CD4-positive, alpha-beta T cell treated with Interleukin-6 at 100 ng/mL for 8 hours (primary cell): Measurements from ENCODE around the gene PEX3.
"Not testable (repeated sequence)": the region's sequence is repeated elsewhere in the genome, so short reads cannot be mapped to it uniquely, and the experiment has no call there.

Experiments
- DNase-seq: peaks from one replicate; pipeline ENCODE4 v3.0.0-alpha.2; 2020; ENCODE audit warnings: mixed read lengths, low spot score

PEX3 gene

GRCh38 chr6:143449082-143449713 lies 1.4 kb upstream of the PEX3 start:
- no peak for DNase-seq

GRCh38 chr6:143449714-143450452 lies 722 bp upstream of the PEX3 start:
- DNase-seq = peak; percentile 16

- DNase-seq = no peak
Measured at GRCh38 chr6:143451531-143451930, 926 bp downstream of the PEX3 start.

GRCh38 chr6:143457563-143458359 lies 7.2 kb downstream of the PEX3 start:
- no peak for DNase-seq

- DNase-seq = no peak
Measured at GRCh38 chr6:143465546-143465945, 14.9 kb downstream of the PEX3 start.

- no peak for DNase-seq
Measured at GRCh38 chr6:143468026-143468425, 17.4 kb downstream of the PEX3 start.

- not testable (repeated sequence) for DNase-seq
Measured at GRCh38 chr6:143468823-143469222, 18.2 kb downstream of the PEX3 start.

GRCh38 chr6:143471822-143472221 lies 21.2 kb downstream of the PEX3 start:
- DNase-seq = no peak

- no peak for DNase-seq
Measured at GRCh38 chr6:143476545-143476944, 25.9 kb downstream of the PEX3 start.

GRCh38 chr6:143478479-143479062 lies 28.0 kb downstream of the PEX3 start:
- no peak for DNase-seq

- DNase-seq = no peak
Measured at GRCh38 chr6:143482593-143482992, 32.0 kb downstream of the PEX3 start.

- DNase-seq = no peak
Measured at GRCh38 chr6:143485967-143486366, 35.4 kb downstream of the PEX3 start.

GRCh38 chr6:143486752-143487151 lies 36.1 kb downstream of the PEX3 start:
- DNase-seq = no peak

GRCh38 chr6:143490244-143490643 lies 39.6 kb downstream of the PEX3 start:
- no peak for DNase-seq

GRCh38 chr6:143490775-143491174 lies 40.2 kb downstream of the PEX3 start:
- no peak for DNase-seq

GRCh38 chr6:143496974-143497373 lies 46.4 kb downstream of the PEX3 start:
- no peak for DNase-seq

- peak; percentile 39 for DNase-seq
Measured at GRCh38 chr6:143498428-143498827, 47.8 kb downstream of the PEX3 start.

GRCh38 chr6:143501851-143502250 lies 51.2 kb downstream of the PEX3 start:
- DNase-seq = no peak

GRCh38 chr6:143504369-143504768 lies 53.8 kb downstream of the PEX3 start:
- DNase-seq = no peak

GRCh38 chr6:143505111-143505510 lies 54.5 kb downstream of the PEX3 start:
- no peak for DNase-seq

GRCh38 chr6:143505537-143505936 lies 54.9 kb downstream of the PEX3 start:
- DNase-seq = no peak

- DNase-seq = no peak
Measured at GRCh38 chr6:143506199-143506598, 55.6 kb downstream of the PEX3 start.

GRCh38 chr6:143506620-143507019 lies 56.0 kb downstream of the PEX3 start:
- DNase-seq = no peak
